Small intestine (tissue), 7 donors: ENCODE data around the gene GPR6. TPM values are rescaled to one million over a fixed set of nuclear protein-coding genes. Genes with fewer than 3 reads are reported as not detected.

Experiments
- DNase-seq, 2 donors: peaks; one replicate each; pipeline versions ENCODE4 v3.0.0 to v3.0.0-alpha.2; 2013
- FAIRE-seq: peaks from 2 replicates; lab custom pipeline; 2012; peaks lifted over from hg19 to GRCh38; lab: Jason Lieb, UNC
- H3K27ac ChIP-seq, 3 donors: one replicate each; pipeline ENCODE4 v1.5.1; 2013; ENCODE audit warnings: low read length in 2 of 3, mild to moderate bottlenecking in 2 of 3, control low read depth in 1 of 3, inconsistent platforms in 1 of 3, low read depth in 1 of 3, moderate library complexity in 1 of 3
- H3K27me3 ChIP-seq, 3 donors: one replicate each; pipeline ENCODE4 v1.6.1; 2013; ENCODE audit warnings: low read length in 3 of 3, inconsistent platforms in 1 of 3; ENCODE audit not compliant: control insufficient read depth in 3 of 3, insufficient read depth in 3 of 3
- H3K36me3 ChIP-seq, 3 donors: one replicate each; pipeline ENCODE4 v1.6.1; 2013; ENCODE audit warnings: low read length in 3 of 3, inconsistent platforms in 1 of 3, low read depth in 1 of 3, mild to moderate bottlenecking in 1 of 3, moderate library complexity in 1 of 3; ENCODE audit not compliant: control insufficient read depth in 3 of 3, insufficient read depth in 2 of 3
- H3K4me1 ChIP-seq, 3 donors: one replicate each; pipeline ENCODE4 v1.6.1; 2013; ENCODE audit warnings: low read length in 2 of 3, inconsistent platforms in 1 of 3, low read depth in 1 of 3, mild to moderate bottlenecking in 1 of 3, moderate library complexity in 1 of 3; ENCODE audit not compliant: control insufficient read depth in 3 of 3, insufficient read depth in 2 of 3
- H3K4me3 ChIP-seq, 3 donors: one replicate each; pipeline ENCODE4 v1.5.1; 2013; ENCODE audit warnings: low read length in 3 of 3, control low read depth in 1 of 3, inconsistent platforms in 1 of 3, low read depth in 1 of 3, mild to moderate bottlenecking in 1 of 3, moderate library complexity in 1 of 3
- H3K9me3 ChIP-seq, 2 donors: one replicate each; pipeline ENCODE4 v1.6.1; 2013; ENCODE audit warnings: low read depth in 1 of 2, low read length in 1 of 2; ENCODE audit not compliant: control insufficient read depth in 2 of 2, insufficient read depth in 1 of 2
- WGBS, 3 donors: extraction: QIAGEN DNeasy Blood & Tissue Kit; methylation state at CpG; one replicate each; pipeline ENCODE4 v1.1.7; 2013; 5-methylcytosine and 5-hydroxymethylcytosine counted together
- polyA plus RNA-seq, 4 donors: library from polyadenylated mRNA; stranded (reverse) in 3 of 4; unstranded in 1 of 4; fragments of 200-250 nt in 3 of 4; fragments of 120-200 nt in 1 of 4; gene quantifications; one replicate each; pipeline versions ENCODE4 v1.2.1 to v1.2.3, GENCODE V29; 2013
- donor health status: healthy with polysubstance abuse.
- donor health status: control.
- donor health status: control.
- donor health status: Bipolar disorder and iron deficiency.
- donor health status: healthy.

Gene GPR6
- polyA plus RNA-seq, 4 donors: 0.04 TPM; not detected in 3

DNA sequence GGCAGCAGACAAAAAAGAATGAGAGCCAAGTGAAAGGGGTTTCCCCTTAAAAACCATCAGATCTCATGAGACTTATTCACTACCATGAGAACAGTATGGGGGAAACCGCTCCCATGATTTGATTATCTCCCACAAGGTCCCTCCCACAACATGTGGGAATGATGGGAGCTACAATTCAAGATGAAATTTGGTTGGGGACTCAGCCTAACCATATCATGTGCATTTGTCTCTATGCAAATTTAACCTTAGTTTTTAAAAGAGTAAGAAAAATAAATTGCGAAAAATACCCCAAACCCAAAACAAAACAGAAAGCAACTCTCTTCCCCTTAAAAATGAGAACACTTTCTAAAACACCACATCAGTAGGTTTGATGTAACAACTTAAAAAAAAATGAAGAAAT lies 22.6 kb upstream of the GPR6 start:
- FAIRE-seq: no peak
- WGBS, 3 donors: 84 to 95% (median 92%) methylated on average over 2 of the region's 2 CpGs
- H3K9me3 ChIP-seq: no peaks in the 10 kb centered on the region

DNA sequence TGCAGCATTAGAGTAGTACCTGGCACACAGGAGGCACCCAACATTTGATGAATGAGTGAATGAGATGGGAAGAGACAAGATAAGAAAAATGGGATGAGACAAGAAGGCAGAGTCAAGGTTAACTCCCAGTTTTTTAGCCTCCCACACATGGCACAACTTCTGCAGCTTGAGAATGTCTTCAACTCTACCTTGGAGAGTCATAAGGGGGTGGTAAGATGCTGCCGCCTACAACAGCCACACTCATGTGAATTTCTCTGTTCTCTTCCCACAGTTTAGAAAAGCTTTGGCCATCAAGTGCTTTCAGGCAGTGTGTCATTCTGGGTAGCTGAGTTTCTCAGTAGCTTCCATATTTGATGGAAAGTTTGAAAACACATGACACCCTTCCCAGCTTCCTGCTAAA lies 19.5 kb upstream of the GPR6 start:
- Histone ChIP-seq H3K4me1 (no peaks in the 10 kb centered on the region), H3K27me3 (no peaks in the 10 kb centered on the region), H3K36me3 (no peaks in the 10 kb centered on the region), H3K9me3 (peaks cover 0 to 2% of the 10 kb centered on the region in 2 donors), H3K27ac (no peak overlapping the region), H3K4me3 (no peak overlapping the region)
- DNase-seq: no peak
- no peak for FAIRE-seq
- WGBS, 3 donors: 83 to 96% (median 89%) methylated on average over 1 of the region's 1 CpG

More for the DNA sequence above, 22.6 kb upstream of the GPR6 start:
- Histone ChIP-seq H3K4me1 (no peaks in the 10 kb centered on the region), H3K36me3 (no peaks in the 10 kb centered on the region), H3K27me3 (no peaks in the 10 kb centered on the region), H3K4me3 (no peak overlapping the region), H3K27ac (no peak overlapping the region)
- no peak for DNase-seq

GRCh38 chr6:109961611-109962041 lies 16.5 kb upstream of the GPR6 start:
- H3K27ac ChIP-seq: no peak overlapping the region
- no peaks in the 10 kb centered on the region for H3K27me3 ChIP-seq
- peaks cover 0 to 4% of the 10 kb centered on the region in 2 donors for H3K9me3 ChIP-seq
- DNase-seq (no peak), FAIRE-seq (no peak)
- no peaks in the 10 kb centered on the region for H3K36me3 ChIP-seq
- no peaks in the 10 kb centered on the region for H3K4me1 ChIP-seq
- no peak overlapping the region for H3K4me3 ChIP-seq
- WGBS, 3 donors: 76 to 79% (median 78%) methylated on average over 5 of the region's 5 CpGs

GRCh38 chr6:109962271-109962670 lies 15.8 kb upstream of the GPR6 start:
- 66 to 84% (median 67%) methylated on average over 5 of the region's 5 CpGs for WGBS, 3 donors
- H3K9me3 ChIP-seq: peaks cover 0 to 4% of the 10 kb centered on the region in 2 donors
- no peak overlapping the region for H3K4me3 ChIP-seq
- no peaks in the 10 kb centered on the region for H3K27me3 ChIP-seq
- FAIRE-seq (no peak), DNase-seq (no peak)
- H3K36me3 ChIP-seq: no peaks in the 10 kb centered on the region
- H3K27ac ChIP-seq: no peak overlapping the region
- H3K4me1 ChIP-seq: no peaks in the 10 kb centered on the region

DNA sequence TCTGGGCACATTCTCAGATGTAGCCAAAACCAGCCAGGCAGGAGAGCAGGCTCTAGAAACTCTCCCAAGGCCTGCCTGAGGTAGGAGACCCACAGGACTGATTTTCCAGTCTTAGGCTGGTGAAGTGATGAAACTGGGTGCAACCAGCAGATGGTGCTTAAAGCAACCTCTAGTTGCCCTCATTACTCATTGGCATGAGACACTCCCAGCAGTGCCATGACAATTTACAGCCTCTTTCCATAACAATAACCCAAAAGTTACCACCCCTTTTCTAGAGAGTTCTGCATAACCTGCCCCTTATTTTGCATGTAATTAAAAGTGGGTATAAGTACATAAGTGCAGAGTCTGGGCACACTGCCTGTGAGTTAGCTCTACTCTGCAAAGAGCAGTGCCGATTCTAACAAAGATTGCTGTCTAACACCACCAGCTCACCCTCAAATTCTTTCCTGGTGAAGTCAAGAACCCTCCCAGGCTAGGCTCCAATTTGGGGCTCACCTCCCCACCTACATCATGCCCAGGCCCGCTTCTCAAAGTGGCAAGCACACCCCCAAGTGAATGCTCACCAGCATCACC lies 14.4 kb upstream of the GPR6 start:
- WGBS, 3 donors: 85 to 95% (median 95%) methylated on average over 2 of the region's 2 CpGs
- DNase-seq: no peak
- FAIRE-seq: no peak
- H3K27ac ChIP-seq: no peak overlapping the region
- no peaks in the 10 kb centered on the region for H3K36me3 ChIP-seq
- H3K27me3 ChIP-seq: peaks cover 0 to 4% (median 0%) of the 10 kb centered on the region in 3 donors
- H3K4me3 ChIP-seq: no peak overlapping the region
- H3K4me1 ChIP-seq: no peaks in the 10 kb centered on the region
- peaks cover 0 to 4% of the 10 kb centered on the region in 2 donors for H3K9me3 ChIP-seq

GRCh38 chr6:109964949-109965348 lies 13.2 kb upstream of the GPR6 start:
- Histone ChIP-seq H3K36me3 (no peaks in the 10 kb centered on the region), H3K9me3 (peaks cover 0 to 4% of the 10 kb centered on the region in 2 donors), H3K27ac (no peak overlapping the region), H3K27me3 (peaks cover 0 to 4% (median 0%) of the 10 kb centered on the region in 3 donors), H3K4me1 (no peaks in the 10 kb centered on the region), H3K4me3 (no peak overlapping the region)
- DNase-seq: no peak
- WGBS, 3 donors: 52 to 73% (median 61%) methylated on average over 2 of the region's 2 CpGs
- no peak for FAIRE-seq

DNA sequence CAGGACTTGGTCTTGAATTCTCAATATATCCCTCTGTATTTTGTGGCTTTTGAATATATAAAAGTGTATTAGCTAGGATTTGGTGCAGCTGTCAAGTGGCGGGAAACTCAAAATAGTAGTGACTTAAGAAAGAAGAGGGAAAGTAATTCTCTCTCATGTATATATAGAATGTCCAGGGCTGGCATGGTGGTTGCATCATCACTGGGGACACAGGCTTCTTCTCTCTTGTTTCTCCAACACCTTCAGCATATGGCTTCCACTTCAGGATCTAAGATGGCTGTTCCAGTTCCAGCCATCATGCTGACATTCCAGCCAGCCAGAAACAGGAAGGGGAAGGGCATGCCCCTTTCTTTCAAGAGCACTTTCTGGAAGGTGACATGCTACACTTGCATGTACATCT lies 11.8 kb upstream of the GPR6 start:
- Histone ChIP-seq H3K27ac (no peak overlapping the region), H3K27me3 (peaks cover 0 to 4% (median 0%) of the 10 kb centered on the region in 3 donors), H3K4me1 (no peaks in the 10 kb centered on the region), H3K9me3 (peaks cover 0 to 4% of the 10 kb centered on the region in 2 donors), H3K4me3 (no peak overlapping the region), H3K36me3 (no peaks in the 10 kb centered on the region)
- 90 to 100% (median 97%) methylated on average over 1 of the region's 1 CpG for WGBS, 3 donors
- no peak for FAIRE-seq
- DNase-seq: no peak

DNA sequence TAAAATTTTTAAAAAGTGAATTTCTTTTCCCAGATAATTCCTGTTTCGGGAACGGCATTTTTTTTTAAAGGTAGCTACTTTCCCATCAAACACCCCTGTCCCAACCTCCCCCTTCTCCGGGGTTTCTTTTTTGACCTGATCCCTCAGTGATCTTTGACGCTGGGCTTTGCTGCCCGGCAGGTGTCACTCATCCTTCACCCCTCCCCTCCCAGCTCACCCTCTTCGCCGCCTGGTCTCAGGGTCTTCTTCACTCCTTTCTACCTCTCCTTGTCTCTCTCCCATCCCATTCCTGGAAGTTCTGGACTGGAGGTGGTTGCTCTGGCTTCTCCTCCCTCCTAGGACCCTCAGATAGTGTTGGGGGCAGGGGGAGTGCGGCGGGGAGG lies 329 bp upstream of the GPR6 start:
- no peak for DNase-seq
- 18 to 40% (median 27%) methylated on average over 7 to 9 of the region's 9 CpGs for WGBS, 3 donors
- no peak overlapping the region for H3K27ac ChIP-seq
- peaks cover 0 to 29% (median 12%) of the 10 kb centered on the region in 3 donors for H3K27me3 ChIP-seq
- FAIRE-seq: no peak
- H3K4me3 ChIP-seq: no peak overlapping the region
- no peaks in the 10 kb centered on the region for H3K36me3 ChIP-seq
- H3K9me3 ChIP-seq: no peaks in the 10 kb centered on the region
- no peaks in the 10 kb centered on the region for H3K4me1 ChIP-seq
